Measurements from ENCODE around the gene NBPF12.
"Not testable (repeated sequence)": the region's sequence is repeated elsewhere in the genome, so short reads cannot be mapped to it uniquely, and the experiment has no call there.

The NBPF12 gene, protein sequence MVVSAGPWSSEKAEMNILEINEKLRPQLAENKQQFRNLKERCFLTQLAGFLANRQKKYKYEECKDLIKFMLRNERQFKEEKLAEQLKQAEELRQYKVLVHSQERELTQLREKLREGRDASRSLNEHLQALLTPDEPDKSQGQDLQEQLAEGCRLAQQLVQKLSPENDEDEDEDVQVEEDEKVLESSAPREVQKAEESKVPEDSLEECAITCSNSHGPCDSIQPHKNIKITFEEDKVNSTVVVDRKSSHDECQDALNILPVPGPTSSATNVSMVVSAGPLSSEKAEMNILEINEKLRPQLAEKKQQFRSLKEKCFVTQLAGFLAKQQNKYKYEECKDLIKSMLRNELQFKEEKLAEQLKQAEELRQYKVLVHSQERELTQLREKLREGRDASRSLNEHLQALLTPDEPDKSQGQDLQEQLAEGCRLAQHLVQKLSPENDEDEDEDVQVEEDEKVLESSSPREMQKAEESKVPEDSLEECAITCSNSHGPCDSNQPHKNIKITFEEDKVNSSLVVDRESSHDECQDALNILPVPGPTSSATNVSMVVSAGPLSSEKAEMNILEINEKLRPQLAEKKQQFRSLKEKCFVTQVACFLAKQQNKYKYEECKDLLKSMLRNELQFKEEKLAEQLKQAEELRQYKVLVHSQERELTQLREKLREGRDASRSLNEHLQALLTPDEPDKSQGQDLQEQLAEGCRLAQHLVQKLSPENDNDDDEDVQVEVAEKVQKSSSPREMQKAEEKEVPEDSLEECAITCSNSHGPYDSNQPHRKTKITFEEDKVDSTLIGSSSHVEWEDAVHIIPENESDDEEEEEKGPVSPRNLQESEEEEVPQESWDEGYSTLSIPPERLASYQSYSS (N-terminal part only)

DNA sequence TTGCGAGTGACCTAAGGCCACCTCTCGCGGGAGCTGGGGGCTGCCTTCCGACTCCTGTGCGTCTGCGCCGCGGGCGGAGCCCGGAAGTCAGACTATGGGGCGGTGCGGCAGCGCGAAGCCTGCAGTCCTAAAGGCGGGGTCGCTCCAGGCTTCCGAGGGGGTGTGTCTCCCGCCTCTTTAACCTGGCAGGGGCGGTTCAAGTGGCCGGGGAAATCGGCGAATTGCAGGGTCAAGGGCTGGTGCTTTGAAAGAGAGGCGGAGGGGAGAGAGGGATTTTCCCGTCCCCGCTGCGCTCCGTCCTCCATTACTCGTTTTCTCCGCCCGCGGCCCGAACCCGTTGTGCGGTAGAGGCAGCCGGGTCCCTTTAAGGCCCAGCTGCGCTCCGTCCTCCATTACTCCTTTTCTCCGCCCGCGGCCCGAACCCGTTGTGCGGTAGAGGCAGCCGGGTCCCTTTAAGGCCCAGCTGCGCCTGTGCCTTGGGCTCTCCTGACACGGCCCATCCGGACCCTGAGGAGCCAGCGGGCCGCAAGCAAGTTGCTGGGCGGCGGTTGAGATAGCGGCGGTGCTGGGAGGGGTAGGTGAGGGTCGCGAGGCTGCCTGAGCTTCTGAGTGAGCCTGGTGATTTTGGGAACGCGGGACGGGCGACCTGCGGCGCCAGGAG is at the start of gene NBPF12:
Gene NBPF12, plus strand, starts transcription at position 83 of the 661 bp plus-strand sequence. CDS start 21,820 bp downstream, outside the sequence.
- H3K4me3 ChIP-seq (ENCODE audit: low read depth, low read length), result peak within 1 kb of the TSS; percentile 69

DNA sequence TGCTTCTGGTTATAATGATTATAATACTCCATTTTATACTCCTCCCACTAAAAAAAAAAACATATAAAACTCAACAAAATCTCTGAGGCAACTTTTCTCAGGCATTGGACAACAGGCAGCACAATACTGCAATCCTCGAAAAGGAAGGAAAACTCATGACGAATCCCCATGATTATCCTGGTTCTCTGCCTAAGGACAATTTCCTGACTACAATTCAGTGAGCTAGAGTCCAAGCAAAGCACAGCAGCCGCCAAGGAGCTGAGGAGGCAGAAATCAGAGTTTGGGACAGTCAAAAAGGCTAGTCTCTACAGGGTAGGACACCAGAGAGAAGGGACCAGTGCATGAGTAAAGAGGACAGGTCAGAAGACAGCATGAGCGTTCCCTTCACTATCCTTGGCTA is 46.8 kb upstream of the NBPF12 start:
- H3K4me3 ChIP-seq (ENCODE audit: low read depth, low read length), result not testable (repeated sequence)

DNA sequence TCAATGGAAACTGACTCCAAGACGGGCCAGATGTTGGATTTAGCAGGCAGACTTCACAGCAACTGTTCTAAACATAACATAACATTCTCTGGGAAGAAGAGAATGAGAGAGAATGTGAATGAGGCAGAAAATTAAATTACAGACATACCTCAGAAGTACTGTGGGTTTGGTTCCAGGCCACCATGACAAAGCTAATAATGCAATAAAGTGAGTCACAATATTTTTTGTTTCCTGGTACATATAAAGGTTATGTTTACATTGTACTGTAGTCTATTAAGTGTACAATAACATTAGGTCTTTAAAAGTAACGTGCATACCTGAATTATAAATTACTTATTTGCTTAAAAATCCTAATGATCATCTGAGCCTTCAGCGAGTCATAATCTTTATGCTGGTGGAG is 45.8 kb upstream of the NBPF12 start:
- not testable (repeated sequence) for H3K4me3 ChIP-seq (ENCODE audit: low read depth, low read length)

DNA sequence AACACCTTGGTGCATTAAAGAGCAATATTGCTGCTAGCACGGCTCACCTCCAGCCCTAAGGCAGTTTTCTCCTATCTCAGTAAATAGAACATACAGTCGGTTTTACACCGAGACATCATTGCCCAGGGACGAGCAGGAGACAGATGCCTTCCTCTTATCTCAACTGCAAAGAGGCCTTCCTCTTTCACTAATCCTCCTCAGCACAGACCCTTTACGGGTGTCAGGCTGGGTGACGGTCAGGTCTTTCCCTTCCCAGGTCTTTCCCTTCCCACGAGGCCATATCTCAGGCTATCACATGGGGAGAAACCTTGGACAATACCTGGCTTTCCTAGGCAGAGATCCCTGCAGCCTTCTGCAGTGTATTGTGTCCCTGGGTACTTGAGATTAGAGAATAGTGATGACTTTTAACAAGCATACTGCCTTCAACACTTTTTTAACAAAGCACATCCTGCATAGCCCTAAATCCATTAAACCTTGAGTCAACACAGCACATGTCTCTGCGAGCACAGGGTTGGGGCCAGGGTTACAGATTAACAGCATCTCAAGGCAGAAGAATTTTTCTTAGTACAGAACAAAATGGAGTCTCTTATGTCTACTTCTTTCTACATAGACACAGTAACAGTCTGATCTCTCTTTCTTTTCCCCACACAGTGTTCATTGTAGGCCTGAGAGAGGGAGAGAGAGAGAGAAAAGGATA is 30.4 kb upstream of the NBPF12 start:
- not testable (repeated sequence) for H3K4me3 ChIP-seq (ENCODE audit: low read depth, low read length)

DNA sequence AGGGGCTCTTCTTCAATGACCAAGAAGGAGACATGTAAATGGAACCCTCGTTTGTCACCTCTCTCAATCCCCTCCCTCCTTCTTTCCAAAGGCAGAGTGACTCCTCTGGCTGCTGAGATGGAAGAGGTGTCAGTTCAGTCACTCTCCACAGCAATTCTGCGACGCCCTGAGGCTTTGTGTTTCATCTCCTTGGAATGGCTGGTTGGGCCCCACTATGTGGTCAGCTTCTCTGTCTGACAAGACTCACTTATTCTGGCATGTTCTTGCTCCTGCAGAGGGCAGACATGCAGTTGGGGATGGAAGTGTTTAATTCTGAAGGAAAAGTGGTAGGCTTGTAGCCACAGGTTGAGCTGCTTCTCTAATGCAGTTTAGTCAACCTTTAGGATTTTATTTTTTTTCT is 25.1 kb upstream of the NBPF12 start:
- H3K4me3 ChIP-seq (ENCODE audit: low read depth, low read length), result not testable (repeated sequence)

DNA sequence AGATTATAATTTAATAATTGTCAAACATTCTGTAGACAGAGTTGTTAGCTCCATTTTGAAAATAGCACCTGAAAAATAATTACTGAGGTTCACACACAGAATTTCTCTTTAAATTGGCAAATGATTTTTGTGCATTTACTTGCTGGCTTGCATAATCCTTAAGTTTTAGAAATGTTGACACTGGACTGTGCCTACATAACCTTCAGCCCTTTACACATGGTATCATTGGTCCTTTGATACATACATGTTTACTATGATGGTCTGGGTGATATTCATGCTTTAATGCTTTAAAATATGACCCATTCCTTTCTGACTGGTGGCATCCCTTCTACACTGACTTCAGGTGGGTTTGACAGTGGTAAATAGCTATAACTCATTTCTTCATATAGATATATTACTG is 17.3 kb upstream of the NBPF12 start:
- H3K4me3 ChIP-seq (ENCODE audit: low read depth, low read length), result not testable (repeated sequence)

DNA sequence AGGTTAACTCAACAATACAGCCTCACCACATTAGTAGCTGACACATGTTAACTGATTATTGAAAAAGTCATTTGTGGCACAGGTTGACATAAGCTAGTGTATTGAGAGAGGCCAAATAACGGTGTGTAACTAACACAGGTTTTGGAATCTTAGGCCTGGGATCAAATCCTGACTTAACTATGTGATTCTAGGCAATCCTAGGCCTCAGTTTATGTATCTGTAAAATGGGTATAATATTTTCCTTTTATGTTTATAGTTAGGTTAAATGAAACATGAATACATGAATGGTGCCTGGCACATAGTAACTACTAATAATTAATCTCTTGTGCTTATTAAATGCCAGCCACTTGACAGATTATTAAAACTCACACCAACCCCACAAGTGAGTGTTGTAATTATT is 15.5 kb upstream of the NBPF12 start:
- H3K4me3 ChIP-seq (ENCODE audit: low read depth, low read length), result not testable (repeated sequence)

DNA sequence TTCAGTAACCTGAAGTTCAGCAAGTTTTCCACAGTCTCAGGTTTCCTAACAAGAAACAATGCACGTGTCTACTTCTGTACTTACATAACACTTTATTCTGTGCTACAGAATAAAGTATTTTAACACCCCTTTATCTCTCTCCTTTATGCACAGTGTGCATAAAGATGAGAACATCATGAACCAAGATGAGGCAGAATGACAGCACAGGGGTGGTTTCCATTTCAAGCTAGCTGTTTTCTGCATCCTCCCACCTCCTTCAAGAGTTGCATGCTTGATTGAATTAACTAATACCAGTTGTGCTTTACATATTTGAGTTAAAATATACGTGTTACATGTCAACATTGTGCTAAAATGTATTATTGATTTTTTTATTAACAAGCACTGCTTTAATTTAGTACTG is 14.0 kb upstream of the NBPF12 start:
- not testable (repeated sequence) for H3K4me3 ChIP-seq (ENCODE audit: low read depth, low read length)

DNA sequence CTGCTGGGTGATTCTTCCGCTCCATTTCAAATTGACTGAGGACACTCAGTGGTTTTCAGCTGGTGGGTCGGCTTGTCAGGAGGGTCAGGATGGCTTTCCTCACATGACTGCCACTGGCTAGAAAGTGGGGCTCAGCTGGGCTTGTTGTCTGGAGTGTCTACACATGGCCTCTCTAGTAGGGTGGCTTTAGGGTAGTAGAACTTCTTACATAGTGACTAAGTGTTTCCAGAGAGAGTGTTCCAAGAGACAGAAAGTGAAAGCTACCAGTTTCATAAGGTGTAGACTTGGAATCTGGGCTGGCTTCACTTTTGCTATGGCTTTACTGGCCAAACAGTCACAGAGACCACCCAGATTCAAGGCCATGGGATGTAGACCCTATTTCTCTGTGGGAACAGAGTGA is 11.7 kb upstream of the NBPF12 start:
- not testable (repeated sequence) for H3K4me3 ChIP-seq (ENCODE audit: low read depth, low read length)

DNA sequence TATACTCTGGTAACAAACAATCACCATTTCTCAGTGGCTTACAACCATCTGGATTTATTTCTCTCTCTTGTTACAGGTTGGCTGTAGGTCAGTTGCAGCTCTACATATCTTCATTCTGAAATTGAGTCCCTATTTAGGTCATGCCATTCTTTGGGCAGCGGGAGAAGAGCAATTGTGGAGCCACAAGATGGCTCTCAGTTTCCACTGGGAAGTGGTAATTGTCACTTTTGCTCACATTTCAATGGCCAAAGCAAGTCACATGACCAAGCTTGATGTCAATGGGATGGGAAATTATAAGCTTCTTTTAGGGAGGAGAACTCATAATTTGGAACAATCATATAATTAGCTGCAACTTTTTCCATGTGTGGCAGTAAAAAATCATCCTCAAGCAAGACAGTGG is 7.9 kb upstream of the NBPF12 start:
- H3K4me3 ChIP-seq (ENCODE audit: low read depth, low read length), result not testable (repeated sequence)

DNA sequence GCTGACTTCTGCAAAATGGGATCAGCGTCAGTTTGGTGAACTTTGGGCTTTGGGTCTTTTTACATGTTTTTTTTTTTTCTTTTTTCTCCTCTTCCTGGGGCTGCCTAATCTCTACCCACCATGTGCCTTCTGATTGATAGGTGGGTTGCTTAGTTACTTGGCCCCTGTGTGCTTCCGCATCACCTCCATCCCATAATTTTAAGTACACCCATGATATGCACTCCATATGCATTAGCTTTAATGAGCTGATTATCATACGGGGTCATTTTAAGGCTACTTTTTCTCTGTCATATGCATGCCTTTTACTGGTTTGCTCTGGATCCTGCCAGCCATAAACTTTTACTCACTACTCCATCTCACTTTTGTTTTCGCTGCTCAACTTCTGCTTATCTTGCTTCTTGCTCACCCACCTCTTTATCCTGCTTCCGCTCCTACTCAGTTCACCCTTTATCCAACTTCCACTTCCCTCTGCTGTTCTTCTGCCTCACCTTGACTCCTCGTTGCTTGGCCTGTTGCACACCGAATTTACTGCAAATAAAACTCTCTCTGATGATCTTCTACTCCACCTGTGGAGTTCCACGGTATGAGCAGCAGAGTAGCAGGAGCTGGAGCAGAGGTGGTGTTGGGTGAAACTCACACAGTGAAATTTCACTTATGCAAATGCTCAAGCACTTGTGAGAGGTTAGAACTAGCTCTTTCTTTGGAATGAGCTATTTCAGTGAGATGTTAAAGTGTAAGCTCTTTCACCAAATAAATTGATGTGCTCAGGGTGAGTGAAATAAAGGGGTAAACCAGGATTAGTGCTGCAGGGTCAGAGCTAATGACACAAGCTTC is 3.5 kb upstream of the NBPF12 start:
- not testable (repeated sequence) for H3K4me3 ChIP-seq (ENCODE audit: low read depth, low read length)

DNA sequence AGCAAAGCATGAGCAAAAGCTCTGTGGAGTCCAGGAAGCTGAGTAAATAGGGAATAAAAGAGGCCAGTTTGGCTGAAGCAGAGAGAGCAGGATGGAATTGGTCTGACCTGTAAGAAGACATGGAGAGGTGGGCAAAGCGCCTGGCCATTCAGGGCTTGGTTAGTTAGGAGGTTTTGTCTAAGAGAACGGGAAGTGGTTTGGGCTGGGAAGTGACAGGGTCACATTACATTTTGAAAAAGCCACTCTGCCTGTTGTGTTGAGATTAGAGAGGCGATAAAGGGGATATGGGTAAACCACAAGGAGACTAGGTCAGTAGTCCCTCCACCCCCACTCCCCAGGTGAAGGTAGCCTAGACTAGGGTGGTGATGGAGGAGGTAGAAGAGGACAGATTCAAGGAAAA is 662 bp upstream of the NBPF12 start:
- not testable (repeated sequence) for H3K4me3 ChIP-seq (ENCODE audit: low read depth, low read length)

DNA sequence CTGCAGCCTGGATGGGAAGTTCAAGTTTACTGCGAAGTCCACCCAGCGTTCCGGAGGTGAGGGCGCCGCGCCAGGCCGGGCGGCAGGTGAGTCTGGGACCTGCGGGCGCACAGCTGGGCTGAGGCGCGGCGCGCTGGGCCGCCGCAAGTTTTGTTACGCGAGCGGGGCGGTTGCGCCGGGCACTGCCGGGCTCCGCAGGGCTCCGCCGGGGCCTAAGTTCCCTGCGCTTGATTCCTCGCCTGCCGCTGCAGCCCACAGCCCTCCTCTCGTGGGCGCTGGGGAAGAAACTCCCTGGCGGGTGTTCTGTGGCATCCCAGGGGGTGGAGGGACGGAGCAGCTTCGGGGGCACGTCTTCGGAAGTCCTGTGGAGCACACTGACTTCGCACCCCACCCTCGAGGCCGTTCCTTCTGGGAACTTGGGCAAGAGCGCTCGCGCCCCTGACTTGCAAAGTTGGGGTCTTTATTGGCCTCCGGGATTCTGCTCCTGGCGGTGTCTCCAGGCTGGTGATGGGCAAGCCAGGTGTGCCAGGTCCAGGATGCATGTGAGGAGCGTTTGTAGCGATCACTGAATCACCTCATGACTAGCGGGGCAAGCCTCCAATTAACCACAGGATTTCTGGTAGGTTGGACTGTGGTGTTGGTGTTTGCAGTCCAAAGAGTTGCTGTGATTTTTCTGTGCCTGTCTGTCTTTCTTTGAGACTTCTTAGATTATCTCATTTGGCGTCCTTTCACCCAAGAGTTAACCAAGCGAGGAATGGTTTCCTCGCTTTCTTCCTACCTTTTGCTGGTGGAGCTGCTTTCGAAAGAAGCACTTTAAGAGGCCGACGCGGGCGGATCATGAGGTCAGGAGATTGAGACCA is 1.0 kb downstream of the NBPF12 start:
- peak overlapping the region; percentile 69 for H3K4me3 ChIP-seq (ENCODE audit: low read depth, low read length)

DNA sequence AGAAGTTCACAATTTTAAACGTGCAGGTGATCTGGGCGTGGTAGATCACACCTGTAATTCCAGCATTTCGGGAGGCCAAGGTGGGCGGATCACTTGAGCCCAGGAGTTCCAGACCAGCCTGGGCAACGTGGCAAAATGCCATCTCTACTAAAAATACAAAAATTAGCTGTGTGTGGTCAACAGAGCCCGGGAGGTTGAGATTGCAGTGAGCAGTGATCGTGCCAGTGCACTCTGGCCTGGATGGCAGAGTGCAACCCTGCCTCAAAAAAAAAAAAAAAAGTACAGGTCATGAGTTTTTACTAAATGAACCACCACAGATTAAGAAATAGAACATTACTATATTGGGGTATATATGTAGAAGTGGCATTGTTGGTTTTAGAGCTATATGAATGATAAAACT is 2.2 kb downstream of the NBPF12 start:
- not testable (repeated sequence) for H3K4me3 ChIP-seq (ENCODE audit: low read depth, low read length)

DNA sequence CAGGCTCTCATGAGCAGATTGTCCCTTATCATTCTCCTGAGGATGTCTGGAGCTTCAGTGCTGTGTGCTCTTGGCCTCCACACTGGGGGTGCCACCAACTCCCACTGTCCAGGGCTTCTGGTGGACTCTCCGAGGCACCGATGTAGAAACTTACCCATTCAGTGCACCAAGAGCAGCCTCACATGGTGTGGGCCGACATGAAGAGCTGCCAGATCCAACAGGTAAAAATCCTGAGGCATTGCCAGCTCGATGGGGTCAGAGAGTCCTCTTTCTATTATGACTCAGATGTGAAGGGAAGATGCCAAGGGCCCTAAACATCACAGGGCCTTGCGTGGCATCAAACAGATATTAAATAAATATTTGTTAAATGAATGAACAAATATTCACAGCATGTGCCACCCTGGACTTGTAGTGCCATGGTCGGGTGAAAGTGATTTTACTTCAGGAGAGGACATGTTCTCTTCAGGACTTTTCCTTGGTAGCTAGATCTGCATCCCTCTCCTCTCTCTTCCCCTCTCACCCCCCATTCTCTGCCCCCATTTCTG is 5.3 kb downstream of the NBPF12 start:
- not testable (repeated sequence) for H3K4me3 ChIP-seq (ENCODE audit: low read depth, low read length)

DNA sequence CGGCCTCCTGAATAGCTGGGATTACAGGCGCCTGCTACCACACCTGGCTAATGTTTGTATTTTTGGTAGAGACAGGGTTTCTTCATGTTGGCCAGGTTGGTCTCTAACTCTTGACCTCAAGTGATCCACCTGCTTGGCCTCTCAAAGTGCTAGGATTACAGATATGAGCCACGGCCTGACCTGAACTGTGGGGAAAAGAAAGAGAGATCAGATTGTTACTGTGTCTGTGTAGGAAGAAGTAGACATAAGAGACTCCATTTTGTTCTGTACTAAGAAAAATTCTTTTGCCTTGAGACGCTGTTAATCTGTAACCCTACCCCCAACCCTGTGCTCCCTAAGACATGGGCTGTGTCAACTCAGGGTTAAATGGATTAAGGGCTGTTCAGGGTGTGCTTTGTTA is 10.0 kb downstream of the NBPF12 start:
- not testable (repeated sequence) for H3K4me3 ChIP-seq (ENCODE audit: low read depth, low read length)

DNA sequence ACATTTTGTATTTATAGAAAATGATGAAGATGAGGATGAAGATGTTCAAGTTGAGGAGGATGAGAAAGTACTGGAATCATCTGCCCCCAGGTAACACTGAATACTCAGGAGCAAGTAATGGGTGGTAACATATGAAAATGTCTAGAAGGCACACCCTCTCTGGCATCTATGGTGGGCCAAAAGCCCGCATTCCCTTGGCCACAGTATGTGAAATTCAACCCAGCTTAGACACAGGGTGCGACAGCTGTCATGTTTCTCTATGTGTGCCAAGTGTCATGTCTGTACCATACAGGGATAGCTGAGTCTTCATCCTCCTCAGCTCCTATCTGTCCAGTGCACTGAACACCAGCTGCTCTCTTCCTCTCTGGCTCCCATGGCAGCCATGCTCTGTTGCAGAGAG is 26.2 kb downstream of the NBPF12 start:
- not testable (repeated sequence) for H3K4me3 ChIP-seq (ENCODE audit: low read depth, low read length)

DNA sequence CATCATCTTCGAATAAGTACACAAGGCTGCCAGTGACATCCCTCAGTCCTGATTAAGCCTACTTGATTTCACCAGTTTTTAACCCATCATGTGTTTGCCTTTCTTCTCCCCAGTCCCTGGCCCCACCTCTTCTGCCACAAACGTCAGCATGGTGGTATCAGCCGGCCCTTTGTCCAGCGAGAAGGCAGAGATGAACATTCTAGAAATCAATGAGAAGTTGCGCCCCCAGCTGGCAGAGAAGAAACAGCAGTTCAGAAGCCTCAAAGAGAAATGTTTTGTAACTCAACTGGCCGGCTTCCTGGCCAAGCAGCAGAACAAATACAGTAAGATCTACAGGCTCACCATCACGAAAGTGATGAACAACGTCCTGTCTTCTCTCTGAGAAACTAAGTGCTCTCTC is 28.2 kb downstream of the NBPF12 start:
- not testable (repeated sequence) for H3K4me3 ChIP-seq (ENCODE audit: low read depth, low read length)

DNA sequence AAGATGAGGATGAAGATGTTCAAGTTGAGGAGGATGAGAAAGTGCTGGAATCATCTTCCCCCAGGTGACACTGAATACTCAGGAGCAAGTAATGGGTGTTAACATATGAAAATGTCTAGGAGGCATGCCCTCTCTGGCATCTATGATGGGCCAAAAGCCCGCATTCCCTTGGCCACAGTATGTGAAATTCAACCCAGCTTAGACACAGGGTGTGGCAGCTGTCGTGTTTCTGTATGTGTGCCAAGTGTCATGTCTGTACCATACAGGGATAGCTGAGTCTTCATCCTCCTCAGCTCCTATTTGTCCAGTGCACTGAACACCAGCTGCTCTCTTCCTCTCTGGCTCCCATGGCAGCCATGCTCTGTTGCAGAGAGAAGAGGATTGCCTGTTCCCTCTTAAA is 32.5 kb downstream of the NBPF12 start:
- H3K4me3 ChIP-seq (ENCODE audit: low read depth, low read length), result not testable (repeated sequence)
